ENCODE results near the gene CLCN4. TPM values are rescaled to one million over a fixed set of nuclear protein-coding genes. Genes with fewer than 3 reads are reported as not detected.

Gene CLCN4
- polyA plus RNA-seq, 1 of the 3 experiments (the other 2 are of a cell fraction) = 1.1 TPM

DNA sequence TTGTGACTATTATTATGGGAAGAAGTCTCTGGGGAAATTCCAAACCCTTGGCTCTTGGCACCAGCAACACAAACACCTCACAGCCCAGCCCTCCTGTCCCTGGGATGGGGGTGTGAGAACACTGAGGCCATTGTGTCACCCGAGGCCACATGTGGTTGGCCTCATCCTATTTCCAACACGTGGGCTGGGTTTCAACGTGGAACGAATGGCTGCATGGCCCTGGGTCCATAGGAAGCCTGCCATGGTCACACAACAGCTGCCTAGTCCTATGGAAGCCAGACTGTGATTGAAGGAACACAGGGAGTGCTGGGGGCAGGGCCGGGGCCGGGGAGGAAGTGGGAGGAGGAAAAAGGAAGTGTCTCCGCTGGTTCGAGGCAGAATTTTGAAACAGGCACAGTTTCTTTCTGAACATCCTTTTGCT is 10.0 kb downstream of the CLCN4 start:
- Histone ChIP-seq H3K4me3 (ENCODE audit: low read depth in 2 of 2, low read length in 1 of 2) (no peak overlapping the region), H3K27me3 (ENCODE audit: insufficient read depth) (no peaks in the 10 kb centered on the region), H4K20me1 (ENCODE audit: insufficient read depth) (no peaks in the 10 kb centered on the region), H3K9me2 (no peaks in the 10 kb centered on the region), H2AFZ (ENCODE audit: low read depth) (no peak overlapping the region), H3F3A (replicated peaks; ENCODE audit: insufficient read depth) (no peaks in the 10 kb centered on the region), H3K27ac (ENCODE audit: low read depth in 2 of 2, low read length in 1 of 2) (no peak overlapping the region), H3K4me2 (no peak overlapping the region), H3K9ac (no peak overlapping the region), H3K4me1 (ENCODE audit: control insufficient read depth in 1 of 2, insufficient read depth in 2 of 2, low read depth in 1 of 2, low read length in 1 of 2) (no peaks in the 10 kb centered on the region), H3K79me2 (ENCODE audit: insufficient read depth) (no peaks in the 10 kb centered on the region), H3K9me3 (no peaks in the 10 kb centered on the region), H3K36me3 (replicated peaks in 1 of 2; ENCODE audit: control insufficient read depth in 1 of 2, insufficient read depth in 2 of 2, low read length in 1 of 2) (no peaks in the 10 kb centered on the region)
- POLR2A ChIA-PET = no interaction called here
- TF ChIP-seq EP300 (IDR thresholded peaks at IDR 0.05; ENCODE audit: borderline replicate concordance in 1 of 2, low read depth in 1 of 2, low read length in 1 of 2) = no peak
- TF ChIP-seq JUND (IDR thresholded peaks at IDR 0.05) = no peak
- no peak for TF ChIP-seq GABPA (IDR thresholded peaks at IDR 0.05; ENCODE audit: low read depth)
- no peak for TF ChIP-seq CHD2 (IDR thresholded peaks at IDR 0.05; ENCODE audit: low read length, partially characterized antibody)
- TF ChIP-seq, protein P1, sequence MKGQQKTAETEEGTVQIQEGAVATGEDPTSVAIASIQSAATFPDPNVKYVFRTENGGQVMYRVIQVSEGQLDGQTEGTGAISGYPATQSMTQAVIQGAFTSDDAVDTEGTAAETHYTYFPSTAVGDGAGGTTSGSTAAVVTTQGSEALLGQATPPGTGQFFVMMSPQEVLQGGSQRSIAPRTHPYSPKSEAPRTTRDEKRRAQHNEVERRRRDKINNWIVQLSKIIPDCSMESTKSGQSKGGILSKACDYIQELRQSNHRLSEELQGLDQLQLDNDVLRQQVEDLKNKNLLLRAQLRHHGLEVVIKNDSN (IDR thresholded peaks at IDR 0.05; ENCODE audit: borderline replicate concordance, low read depth) = no peak
- TF ChIP-seq, protein P2, sequence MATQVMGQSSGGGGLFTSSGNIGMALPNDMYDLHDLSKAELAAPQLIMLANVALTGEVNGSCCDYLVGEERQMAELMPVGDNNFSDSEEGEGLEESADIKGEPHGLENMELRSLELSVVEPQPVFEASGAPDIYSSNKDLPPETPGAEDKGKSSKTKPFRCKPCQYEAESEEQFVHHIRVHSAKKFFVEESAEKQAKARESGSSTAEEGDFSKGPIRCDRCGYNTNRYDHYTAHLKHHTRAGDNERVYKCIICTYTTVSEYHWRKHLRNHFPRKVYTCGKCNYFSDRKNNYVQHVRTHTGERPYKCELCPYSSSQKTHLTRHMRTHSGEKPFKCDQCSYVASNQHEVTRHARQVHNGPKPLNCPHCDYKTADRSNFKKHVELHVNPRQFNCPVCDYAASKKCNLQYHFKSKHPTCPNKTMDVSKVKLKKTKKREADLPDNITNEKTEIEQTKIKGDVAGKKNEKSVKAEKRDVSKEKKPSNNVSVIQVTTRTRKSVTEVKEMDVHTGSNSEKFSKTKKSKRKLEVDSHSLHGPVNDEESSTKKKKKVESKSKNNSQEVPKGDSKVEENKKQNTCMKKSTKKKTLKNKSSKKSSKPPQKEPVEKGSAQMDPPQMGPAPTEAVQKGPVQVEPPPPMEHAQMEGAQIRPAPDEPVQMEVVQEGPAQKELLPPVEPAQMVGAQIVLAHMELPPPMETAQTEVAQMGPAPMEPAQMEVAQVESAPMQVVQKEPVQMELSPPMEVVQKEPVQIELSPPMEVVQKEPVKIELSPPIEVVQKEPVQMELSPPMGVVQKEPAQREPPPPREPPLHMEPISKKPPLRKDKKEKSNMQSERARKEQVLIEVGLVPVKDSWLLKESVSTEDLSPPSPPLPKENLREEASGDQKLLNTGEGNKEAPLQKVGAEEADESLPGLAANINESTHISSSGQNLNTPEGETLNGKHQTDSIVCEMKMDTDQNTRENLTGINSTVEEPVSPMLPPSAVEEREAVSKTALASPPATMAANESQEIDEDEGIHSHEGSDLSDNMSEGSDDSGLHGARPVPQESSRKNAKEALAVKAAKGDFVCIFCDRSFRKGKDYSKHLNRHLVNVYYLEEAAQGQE (IDR thresholded peaks at IDR 0.05; ENCODE audit: low read depth, low read length) = no peak
- 44% methylated on average over 8 of the region's 8 CpGs for WGBS (ENCODE audit: low lambda C conversion rate)
- CTCF ChIA-PET = interaction anchor here (0.7 to 5.0 kb wide), 3 partner anchors 20 to 977 kb away, joined by 3 to 20 read pairs (median 4); no protein-coding TSS in a partner anchor
- no peak for DNase-seq

DNA sequence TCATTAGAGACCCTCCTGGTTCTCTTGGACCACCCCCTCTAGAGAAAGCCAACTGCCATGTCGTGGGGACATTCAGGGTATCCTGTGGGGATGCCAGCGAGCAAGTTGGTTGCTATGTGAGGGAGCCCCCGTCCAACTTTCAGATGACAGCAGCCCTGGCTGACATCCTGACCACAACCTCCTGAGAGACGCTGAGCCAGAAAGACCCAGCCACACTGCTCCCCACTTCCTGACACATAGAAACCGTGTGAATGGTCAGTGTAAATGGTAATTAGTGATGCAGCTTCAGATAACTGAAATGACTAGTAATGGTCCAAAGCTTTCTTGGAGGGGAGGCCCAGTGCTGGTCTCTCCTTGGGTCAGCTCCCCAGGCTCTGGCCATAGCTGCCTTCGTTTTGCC is 10.8 kb downstream of the CLCN4 start:
- Histone ChIP-seq H3K27me3 (ENCODE audit: insufficient read depth) (peaks cover 6% of the 10 kb centered on the region; the same call in 1 of the 2 replicates), H3K4me1 (ENCODE audit: control insufficient read depth in 1 of 2, insufficient read depth in 2 of 2, low read depth in 1 of 2, low read length in 1 of 2) (no peaks in the 10 kb centered on the region), H3K4me2 (no peak overlapping the region), H3K9me3 (no peaks in the 10 kb centered on the region), H3K27ac (ENCODE audit: low read depth in 2 of 2, low read length in 1 of 2) (no peak overlapping the region), H2AFZ (ENCODE audit: low read depth) (no peak overlapping the region), H3F3A (replicated peaks; ENCODE audit: insufficient read depth) (no peaks in the 10 kb centered on the region), H3K36me3 (replicated peaks in 1 of 2; ENCODE audit: control insufficient read depth in 1 of 2, insufficient read depth in 2 of 2, low read length in 1 of 2) (no peaks in the 10 kb centered on the region), H3K4me3 (ENCODE audit: low read depth in 2 of 2, low read length in 1 of 2) (no peak overlapping the region), H3K9me2 (no peaks in the 10 kb centered on the region), H3K9ac (no peak overlapping the region), H3K79me2 (ENCODE audit: insufficient read depth) (no peaks in the 10 kb centered on the region), H4K20me1 (ENCODE audit: insufficient read depth) (no peaks in the 10 kb centered on the region)
- ChIA-PET POLR2A (no interaction called here), CTCF (interaction anchor here (0.7 to 5.0 kb wide), 3 partner anchors 20 to 976 kb away, joined by 3 to 20 read pairs (median 4); no protein-coding TSS in a partner anchor)
- 24% methylated on average over 5 of the region's 6 CpGs for WGBS (ENCODE audit: low lambda C conversion rate)
- DNase-seq = no peak
- TF ChIP-seq TCF12 (IDR thresholded peaks at IDR 0.05) (no peak), POLR2AphosphoS5 (IDR thresholded peaks at IDR 0.05; ENCODE audit: low read depth, low read length) (no peak), RXRA (IDR thresholded peaks at IDR 0.05; ENCODE audit: borderline replicate concordance, low read depth) (no peak), EP300 (IDR thresholded peaks at IDR 0.05; ENCODE audit: borderline replicate concordance in 1 of 2, low read depth in 1 of 2, low read length in 1 of 2) (no peak), GATA2 (CRISPR knock-in tag; IDR thresholded peaks at IDR 0.05) (no peak), MEF2A (IDR thresholded peaks at IDR 0.05; ENCODE audit: borderline replicate concordance, low read depth) (no peak), SMC3 (IDR thresholded peaks at IDR 0.05; ENCODE audit: low read depth, low read length) (no peak), RCOR1 (IDR thresholded peaks at IDR 0.05; ENCODE audit: low read length) (no peak), TEAD4 (IDR thresholded peaks at IDR 0.05; ENCODE audit: borderline replicate concordance, insufficient read depth) (no peak)
- TF ChIP-seq, protein P1 (IDR thresholded peaks at IDR 0.05; ENCODE audit: borderline replicate concordance, low read depth) = no peak
- TF ChIP-seq, protein P3, sequence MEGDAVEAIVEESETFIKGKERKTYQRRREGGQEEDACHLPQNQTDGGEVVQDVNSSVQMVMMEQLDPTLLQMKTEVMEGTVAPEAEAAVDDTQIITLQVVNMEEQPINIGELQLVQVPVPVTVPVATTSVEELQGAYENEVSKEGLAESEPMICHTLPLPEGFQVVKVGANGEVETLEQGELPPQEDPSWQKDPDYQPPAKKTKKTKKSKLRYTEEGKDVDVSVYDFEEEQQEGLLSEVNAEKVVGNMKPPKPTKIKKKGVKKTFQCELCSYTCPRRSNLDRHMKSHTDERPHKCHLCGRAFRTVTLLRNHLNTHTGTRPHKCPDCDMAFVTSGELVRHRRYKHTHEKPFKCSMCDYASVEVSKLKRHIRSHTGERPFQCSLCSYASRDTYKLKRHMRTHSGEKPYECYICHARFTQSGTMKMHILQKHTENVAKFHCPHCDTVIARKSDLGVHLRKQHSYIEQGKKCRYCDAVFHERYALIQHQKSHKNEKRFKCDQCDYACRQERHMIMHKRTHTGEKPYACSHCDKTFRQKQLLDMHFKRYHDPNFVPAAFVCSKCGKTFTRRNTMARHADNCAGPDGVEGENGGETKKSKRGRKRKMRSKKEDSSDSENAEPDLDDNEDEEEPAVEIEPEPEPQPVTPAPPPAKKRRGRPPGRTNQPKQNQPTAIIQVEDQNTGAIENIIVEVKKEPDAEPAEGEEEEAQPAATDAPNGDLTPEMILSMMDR (IDR thresholded peaks at IDR 0.05) = no peak
- TF ChIP-seq, protein P4, sequence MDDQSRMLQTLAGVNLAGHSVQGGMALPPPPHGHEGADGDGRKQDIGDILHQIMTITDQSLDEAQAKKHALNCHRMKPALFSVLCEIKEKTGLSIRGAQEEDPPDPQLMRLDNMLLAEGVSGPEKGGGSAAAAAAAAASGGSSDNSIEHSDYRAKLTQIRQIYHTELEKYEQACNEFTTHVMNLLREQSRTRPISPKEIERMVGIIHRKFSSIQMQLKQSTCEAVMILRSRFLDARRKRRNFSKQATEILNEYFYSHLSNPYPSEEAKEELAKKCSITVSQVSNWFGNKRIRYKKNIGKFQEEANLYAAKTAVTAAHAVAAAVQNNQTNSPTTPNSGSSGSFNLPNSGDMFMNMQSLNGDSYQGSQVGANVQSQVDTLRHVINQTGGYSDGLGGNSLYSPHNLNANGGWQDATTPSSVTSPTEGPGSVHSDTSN (IDR thresholded peaks at IDR 0.05) = no peak
- TF ChIP-seq, protein P5, sequence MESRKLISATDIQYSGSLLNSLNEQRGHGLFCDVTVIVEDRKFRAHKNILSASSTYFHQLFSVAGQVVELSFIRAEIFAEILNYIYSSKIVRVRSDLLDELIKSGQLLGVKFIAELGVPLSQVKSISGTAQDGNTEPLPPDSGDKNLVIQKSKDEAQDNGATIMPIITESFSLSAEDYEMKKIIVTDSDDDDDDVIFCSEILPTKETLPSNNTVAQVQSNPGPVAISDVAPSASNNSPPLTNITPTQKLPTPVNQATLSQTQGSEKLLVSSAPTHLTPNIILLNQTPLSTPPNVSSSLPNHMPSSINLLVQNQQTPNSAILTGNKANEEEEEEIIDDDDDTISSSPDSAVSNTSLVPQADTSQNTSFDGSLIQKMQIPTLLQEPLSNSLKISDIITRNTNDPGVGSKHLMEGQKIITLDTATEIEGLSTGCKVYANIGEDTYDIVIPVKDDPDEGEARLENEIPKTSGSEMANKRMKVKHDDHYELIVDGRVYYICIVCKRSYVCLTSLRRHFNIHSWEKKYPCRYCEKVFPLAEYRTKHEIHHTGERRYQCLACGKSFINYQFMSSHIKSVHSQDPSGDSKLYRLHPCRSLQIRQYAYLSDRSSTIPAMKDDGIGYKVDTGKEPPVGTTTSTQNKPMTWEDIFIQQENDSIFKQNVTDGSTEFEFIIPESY (IDR thresholded peaks at IDR 0.05; ENCODE audit: borderline replicate concordance, low read depth) = no peak

Measured in SK-N-SH (cell line).